ENCODE results near the gene NPC1.

The NPC1 gene

DNA sequence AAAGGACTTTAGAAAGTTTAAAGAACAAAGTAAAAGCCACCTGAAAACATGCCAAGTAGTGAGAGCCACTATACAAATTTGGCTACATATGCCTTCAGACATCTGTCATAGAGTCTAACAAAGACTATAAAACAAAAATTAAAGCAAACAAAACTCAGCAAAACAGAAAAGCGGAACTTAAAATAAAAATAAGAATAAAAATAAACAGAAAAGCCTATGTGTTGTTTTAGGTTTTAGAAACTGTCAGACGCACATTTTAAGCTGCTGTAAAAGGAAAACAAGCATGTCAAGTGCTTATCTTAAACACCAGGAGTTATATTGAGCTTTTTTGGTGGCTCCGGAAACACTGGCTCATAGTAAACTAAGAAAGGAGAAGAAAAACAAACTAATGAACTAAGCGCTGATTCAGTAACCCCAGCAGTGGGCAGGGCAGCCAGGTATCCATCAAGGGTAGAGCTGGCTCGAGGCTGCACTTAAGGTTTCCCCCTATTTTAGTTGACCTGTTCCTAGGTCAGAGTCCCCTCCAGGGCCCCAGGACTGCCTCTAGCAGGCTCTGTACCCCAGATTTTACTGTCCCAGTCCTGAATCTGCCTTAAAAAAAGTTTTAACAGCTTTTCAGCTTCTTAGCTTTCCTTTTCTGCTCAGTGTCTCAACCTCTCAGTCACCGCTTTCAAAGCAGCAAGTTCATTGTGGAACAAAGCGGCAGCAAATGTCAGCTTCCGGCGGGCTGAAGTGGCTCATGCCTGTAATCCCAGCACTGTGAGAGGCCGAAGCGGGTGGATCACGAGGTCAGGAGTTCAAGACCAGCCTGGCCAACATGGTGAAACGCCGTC, 98.4 kb downstream of the NPC1 start:
- peak; percentile 19 for DNase-seq (ENCODE audit: low read depth)

- DNase-seq (ENCODE audit: low read depth), result no peak
These were observed 100.9 kb downstream of the NPC1 start for GRCh38 chr18:23485386-23485785.

DNA sequence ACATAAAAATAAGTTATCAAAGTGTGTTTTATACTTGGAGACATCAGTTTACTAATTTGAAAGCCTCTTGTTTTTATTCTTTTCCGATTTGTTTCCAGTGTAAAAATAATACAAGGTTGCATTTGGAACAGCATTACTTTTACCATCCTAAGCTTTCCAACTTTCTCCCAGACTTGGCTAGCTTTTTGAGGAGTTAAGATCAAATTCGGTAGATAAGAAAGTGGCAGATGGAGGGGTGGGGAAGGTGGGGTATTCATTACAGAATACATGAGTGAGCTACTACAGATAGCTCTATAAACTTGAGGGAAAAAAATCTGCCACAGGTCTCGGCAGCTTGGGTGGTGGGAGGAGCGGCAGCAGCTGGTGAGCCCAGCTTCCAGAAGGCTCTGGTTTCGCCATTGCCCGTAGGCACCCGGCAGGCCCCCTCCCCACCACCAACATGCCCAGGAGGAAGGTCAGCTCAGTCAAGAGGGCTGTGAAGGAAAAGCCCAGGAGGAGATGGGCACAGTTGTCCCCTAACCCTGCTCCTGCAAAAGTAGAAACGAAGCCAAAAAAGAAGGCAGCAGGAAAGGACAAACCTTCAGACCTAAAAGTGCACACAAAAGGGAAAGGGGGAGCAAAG, 101.6 kb downstream of the NPC1 start:
- DNase-seq (ENCODE audit: low read depth), result no peak

Measured in stimulated activated CD8-positive, alpha-beta memory T cell treated with anti-CD3 and anti-CD28 coated beads, Interleukin-12 subunit alpha, Interleukin-12 subunit beta, amount 100 ng/mL, for 4 hours (primary cell).